NOMO-1 treated with DMSO at 0.1 percent for 48 hours (cell line): ENCODE data around the gene ZNF789.

Source experiments
- DNase-seq: peaks from one replicate; lab custom pipeline; 2025; ENCODE audit not compliant: unreplicated experiment; lab: John Stamatoyannopoulos, UW

ZNF789 gene

GRCh38 chr7:99504281-99504602 lies 31.6 kb downstream of the ZNF789 start:
- no peak for DNase-seq

DNA sequence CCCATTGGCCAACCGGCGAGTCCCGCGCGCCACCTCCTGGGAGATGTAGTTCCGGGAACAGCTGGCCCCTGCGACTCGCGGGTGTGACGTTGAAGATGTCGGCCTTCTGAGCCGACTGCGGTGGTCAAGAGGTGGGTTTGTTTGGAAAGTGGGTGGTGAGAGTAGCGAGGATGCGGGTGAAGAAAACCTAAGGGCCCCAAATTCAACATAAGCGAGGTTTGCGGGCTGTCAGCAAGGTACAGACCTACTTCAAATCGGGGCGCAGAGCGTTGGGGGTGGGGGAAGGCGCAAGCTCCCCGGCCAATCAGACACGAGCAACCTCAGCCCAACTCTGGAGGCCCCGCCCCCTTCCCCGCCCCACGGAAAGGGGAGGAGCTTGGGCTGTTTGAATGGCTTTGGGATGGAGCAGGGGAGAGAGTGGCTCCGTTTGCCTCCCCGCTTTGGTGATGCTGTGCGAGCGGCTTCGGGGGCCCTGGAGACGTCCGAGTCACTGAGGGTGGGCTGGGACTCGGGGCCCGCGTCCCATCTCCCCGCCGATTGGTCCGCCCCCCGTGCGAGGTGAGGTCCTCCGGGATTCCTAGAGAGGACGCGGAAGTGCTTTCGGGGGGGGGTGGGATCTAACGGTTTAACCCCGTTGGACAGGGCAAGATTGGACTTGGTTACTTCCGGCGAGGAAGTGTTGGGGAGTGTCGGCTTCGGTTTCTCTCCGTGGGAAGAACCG lies 32.1 kb downstream of the ZNF789 start, which contains the start of gene ZKSCAN5:
Gene ZKSCAN5, plus strand, starts transcription at position 60 of the 721 bp plus-strand sequence. CDS start 1,383 bp downstream, outside the sequence.
- peak; percentile 98 for DNase-seq

DNA sequence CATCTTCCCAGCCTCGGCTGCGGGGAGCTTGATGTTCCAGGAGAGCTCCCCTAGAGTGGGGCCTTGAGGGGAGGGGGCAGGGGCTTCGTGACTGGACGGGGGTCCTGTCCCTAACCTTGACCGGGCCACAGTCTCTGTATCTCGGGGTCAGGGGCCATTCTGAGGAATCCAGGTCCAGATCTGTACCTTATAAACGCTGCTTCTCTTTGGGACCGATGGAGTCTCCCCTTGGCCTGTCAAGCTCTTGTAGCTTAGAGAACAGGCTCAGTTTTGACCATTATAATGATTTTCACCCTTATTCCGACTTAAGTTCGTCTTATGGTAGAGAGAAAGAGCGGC lies 32.6 kb downstream of the ZNF789 start:
- no peak for DNase-seq

- no peak for DNase-seq
Observed at GRCh38 chr7:99514050-99514449, 41.4 kb downstream of the ZNF789 start.

DNA sequence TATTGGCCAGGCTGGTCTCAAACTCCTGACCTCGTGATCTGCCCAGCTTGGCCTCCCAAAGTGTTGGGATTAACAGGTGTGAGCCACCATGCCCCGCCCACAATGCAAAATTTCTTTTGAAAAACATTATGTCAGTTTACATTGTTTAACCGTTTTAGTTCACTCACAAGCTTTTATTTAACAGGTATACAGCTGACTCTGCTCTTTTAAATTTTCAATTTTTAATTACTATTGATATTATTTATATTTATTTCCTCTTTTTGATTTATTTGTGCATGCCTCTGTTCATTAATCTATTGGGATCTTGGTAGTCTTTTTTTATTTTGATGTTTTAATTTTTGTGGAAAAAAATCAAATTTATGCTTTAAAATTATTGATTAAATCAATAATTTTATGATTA lies 48.7 kb downstream of the ZNF789 start:
- no peak for DNase-seq

DNA sequence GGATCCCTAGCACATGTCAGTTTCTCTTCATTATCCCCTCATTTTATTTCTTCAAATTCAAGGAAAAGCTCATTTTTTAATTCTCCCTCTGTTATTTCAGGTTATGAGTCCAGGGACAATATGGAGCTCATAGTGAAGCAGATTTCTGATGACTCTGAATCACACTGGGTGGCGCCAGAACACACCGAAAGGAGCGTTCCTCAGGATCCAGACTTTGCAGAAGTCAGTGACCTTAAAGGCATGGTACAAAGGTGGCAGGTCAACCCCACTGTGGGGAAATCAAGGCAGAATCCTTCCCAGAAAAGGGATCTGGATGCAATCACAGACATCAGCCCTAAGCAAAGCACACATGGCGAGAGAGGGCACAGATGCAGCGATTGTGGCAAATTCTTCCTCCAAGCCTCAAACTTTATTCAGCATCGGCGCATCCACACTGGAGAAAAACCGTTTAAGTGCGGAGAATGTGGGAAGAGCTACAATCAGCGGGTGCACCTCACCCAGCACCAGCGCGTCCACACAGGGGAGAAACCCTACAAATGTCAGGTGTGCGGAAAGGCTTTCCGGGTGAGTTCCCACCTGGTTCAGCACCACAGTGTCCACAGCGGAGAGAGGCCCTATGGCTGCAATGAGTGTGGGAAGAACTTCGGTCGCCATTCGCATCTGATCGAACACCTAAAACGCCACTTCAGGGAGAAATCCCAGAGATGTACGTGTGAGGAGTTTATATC lies 53.2 kb downstream of the ZNF789 start:
- DNase-seq = no peak

GRCh38 chr7:99531354-99531765 lies 58.7 kb downstream of the ZNF789 start:
- no peak for DNase-seq

DNA sequence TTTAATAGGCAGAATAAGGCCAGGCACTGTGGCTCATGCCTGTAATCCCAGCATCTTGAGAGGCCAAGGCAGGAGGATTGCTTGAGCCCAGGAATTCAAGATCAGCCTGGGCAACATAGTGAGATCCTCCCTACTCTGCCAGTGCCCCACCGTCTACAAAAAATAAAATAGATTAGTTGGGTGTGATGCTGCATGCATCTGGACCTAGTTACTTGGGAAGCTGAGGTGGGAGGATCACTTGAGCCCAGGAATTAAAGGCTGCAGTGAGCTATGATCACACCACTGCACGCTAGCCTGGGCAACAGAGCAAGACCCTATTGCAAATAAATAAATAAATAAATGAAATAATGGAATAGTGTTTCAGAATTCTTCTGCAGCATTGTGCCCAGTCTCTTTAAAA lies 63.0 kb downstream of the ZNF789 start:
- no peak for DNase-seq
